ENCODE measurements around the gene PSME1.

- TF ChIP-seq CTCF (IDR thresholded peaks at IDR 0.05), result no peak
- no peak for TF ChIP-seq ZFX (IDR thresholded peaks at IDR 0.05; ENCODE audit: borderline replicate concordance)
Measured at GRCh38 chr14:24138396-24139271, 2.6 kb downstream of the PSME1 start.
